ENCODE results near the gene KCNJ18. TPM values are rescaled to one million over a fixed set of nuclear protein-coding genes. Genes with fewer than 3 reads are reported as not detected.
A peak's percentile ranks its signal among the peaks of the same experiment; 100 is the strongest.
"Not testable (repeated sequence)": the region's sequence is repeated elsewhere in the genome, so short reads cannot be mapped to it uniquely, and the experiment has no call there.

Gene KCNJ18
- total RNA-seq, 6 experiments from 2014 or later: not detected

DNA sequence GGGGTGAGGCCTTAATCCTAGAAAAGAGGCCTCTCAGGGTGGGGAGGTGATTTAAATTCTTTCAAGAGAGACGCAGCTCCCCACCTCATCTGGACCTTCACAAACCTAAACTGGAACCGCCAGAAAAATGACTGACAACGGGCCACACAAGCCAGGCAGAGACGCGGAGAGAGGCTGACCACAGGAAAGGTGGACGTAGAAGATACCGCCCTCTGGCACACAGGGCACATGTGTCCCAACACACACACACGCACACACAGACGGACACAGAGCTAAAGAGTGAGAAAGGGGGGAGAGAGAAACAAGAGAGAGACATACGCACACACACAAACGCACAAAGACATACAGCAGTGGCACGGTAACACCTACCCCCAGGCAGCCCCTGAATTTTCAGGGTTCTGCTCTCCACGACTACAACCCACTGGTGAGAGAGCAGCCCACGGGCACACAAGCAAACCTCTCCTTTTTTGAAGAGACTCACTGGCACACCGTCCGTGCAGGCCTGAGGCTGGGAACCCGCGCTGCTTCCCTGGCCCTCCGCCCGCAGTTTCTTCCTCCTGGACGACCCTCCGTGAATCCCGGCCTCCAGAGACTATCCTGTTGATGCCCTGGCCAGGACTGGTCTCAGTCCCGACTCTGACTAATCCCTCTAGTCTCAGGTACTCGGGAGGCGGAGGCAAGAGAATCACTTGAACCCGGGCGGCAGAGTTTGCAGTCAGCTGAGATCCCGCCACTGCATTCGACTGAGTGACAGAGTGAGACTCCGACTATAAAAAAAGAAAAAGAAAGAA, 18.7 kb upstream of the KCNJ18 start:
- H3K36me3 ChIP-seq; H3K4me3 ChIP-seq; H3K9me3 ChIP-seq; H3K4me1 ChIP-seq; DNase-seq; H3K27ac ChIP-seq; ATAC-seq; H3K27me3 ChIP-seq; intact Hi-C loops (cut with DNase I): not testable (repeated sequence)
- WGBS (ENCODE audit: insufficient coverage, low coverage, low lambda C conversion rate, missing lambda C conversion rate): 77% methylated on average over 28 of the region's 31 CpGs

DNA sequence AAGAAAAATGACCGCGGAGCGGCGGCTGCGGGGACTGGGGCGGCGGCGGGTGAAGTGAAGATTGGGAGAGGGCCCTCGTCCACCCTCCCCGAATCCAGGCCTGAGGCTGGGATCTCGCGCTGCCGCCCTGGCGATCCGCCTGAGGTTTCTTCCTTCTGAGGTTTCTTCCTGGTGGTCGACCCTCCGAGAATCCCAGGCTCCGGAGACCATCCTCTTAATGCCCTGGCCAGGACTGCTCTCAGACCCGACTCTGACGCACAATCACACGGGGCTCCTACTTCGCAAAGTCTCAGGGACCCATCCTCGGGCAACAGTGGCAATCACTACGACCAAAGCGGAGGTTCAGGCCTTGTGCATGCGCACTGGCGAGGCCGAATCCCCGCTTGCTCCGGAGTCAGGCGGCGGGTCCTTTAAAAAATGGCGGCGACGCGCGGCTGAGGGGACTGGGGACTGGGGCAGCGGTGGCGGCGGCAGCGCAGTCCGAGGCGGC, 18.0 kb upstream of the KCNJ18 start:
- Histone ChIP-seq H3K4me3 (no peak overlapping the region), H3K36me3 (no peaks in the 10 kb centered on the region), H3K4me1 (no peaks in the 10 kb centered on the region), H3K27me3 (no peaks in the 10 kb centered on the region), H3K9me3 (no peaks in the 10 kb centered on the region), H3K27ac (no peak overlapping the region)
- WGBS (ENCODE audit: insufficient coverage, low coverage, low lambda C conversion rate, missing lambda C conversion rate): 83% methylated on average over 43 of the region's 43 CpGs
- intact Hi-C loops (cut with DNase I): no loop called here
- no peak for DNase-seq
- ATAC-seq: no peak
- TF ChIP-seq, protein P1, sequence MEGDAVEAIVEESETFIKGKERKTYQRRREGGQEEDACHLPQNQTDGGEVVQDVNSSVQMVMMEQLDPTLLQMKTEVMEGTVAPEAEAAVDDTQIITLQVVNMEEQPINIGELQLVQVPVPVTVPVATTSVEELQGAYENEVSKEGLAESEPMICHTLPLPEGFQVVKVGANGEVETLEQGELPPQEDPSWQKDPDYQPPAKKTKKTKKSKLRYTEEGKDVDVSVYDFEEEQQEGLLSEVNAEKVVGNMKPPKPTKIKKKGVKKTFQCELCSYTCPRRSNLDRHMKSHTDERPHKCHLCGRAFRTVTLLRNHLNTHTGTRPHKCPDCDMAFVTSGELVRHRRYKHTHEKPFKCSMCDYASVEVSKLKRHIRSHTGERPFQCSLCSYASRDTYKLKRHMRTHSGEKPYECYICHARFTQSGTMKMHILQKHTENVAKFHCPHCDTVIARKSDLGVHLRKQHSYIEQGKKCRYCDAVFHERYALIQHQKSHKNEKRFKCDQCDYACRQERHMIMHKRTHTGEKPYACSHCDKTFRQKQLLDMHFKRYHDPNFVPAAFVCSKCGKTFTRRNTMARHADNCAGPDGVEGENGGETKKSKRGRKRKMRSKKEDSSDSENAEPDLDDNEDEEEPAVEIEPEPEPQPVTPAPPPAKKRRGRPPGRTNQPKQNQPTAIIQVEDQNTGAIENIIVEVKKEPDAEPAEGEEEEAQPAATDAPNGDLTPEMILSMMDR (IDR thresholded peaks at IDR 0.05): no peak
- no peak for TF ChIP-seq POLR2A (IDR thresholded peaks at IDR 0.05)

DNA sequence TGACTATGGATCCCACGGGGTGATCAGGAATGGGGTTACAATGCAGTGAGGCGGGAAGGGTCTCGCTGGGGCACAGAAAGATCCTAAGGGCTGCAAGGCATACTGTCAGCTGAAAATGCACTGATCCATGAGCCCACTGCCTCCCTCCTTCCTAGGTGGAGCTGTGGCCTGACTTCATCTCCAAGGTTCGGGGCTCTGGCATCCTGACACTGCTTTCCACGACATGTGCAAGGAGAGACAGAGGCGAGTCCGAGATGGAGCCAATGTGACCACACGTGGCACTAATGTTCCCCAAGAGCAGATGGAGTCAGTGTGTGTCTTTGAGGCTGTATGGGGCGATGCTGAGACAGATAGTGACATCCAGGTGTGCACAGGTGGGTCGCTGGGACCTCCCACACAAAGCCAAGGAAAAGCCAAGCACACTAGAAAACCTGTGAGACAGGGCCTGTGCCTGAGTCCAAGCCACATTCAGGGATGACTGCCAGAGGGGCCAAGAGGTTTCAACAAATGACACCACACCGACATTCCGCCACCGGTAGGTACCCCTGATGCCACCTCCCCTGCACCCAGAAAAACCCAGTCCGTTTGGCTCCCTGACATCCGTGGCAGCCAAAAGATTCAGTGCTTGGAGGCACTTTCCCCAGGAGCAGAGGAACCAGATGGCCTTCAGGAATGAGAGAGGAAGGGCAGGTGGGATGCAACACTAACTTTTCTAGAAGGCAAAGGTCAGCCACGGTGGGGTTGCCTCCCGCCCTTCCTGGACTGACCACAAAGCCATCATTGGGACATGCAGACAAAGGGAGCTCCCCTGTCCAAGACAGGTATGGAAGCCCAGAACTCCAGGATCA, 17.2 kb upstream of the KCNJ18 start:
- H3K4me1 ChIP-seq; H3K4me3 ChIP-seq; H3K36me3 ChIP-seq; intact Hi-C loops (cut with DNase I); H3K9me3 ChIP-seq; H3K27ac ChIP-seq; DNase-seq; ATAC-seq; H3K27me3 ChIP-seq: not testable (repeated sequence)
- WGBS (ENCODE audit: insufficient coverage, low coverage, low lambda C conversion rate, missing lambda C conversion rate): 50% methylated on average over 13 of the region's 17 CpGs

DNA sequence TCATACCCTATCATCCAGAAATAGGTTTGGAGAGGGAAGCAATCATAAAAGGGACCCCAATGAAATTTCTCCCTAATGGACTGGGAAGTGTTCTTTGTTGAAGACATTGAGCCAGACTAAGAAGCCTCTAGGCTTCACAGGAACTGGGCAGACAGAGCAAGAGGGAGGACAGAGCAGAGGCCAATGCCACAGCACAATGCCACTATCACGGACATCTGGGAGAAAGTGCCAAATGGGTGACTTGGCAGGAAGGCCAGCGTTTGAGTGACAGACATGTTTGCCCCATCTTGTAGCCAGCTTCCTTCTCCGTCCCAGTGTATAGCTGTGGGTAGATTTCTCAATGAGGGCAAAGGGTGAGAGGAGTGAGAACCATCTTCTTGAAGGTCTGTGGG, 16.6 kb upstream of the KCNJ18 start:
- ATAC-seq; H3K27me3 ChIP-seq; H3K9me3 ChIP-seq; H3K27ac ChIP-seq; intact Hi-C loops (cut with DNase I); H3K36me3 ChIP-seq; DNase-seq; H3K4me3 ChIP-seq; H3K4me1 ChIP-seq: not testable (repeated sequence)
- 69% methylated on average over 3 of the region's 3 CpGs for WGBS (ENCODE audit: insufficient coverage, low coverage, low lambda C conversion rate, missing lambda C conversion rate)

DNA sequence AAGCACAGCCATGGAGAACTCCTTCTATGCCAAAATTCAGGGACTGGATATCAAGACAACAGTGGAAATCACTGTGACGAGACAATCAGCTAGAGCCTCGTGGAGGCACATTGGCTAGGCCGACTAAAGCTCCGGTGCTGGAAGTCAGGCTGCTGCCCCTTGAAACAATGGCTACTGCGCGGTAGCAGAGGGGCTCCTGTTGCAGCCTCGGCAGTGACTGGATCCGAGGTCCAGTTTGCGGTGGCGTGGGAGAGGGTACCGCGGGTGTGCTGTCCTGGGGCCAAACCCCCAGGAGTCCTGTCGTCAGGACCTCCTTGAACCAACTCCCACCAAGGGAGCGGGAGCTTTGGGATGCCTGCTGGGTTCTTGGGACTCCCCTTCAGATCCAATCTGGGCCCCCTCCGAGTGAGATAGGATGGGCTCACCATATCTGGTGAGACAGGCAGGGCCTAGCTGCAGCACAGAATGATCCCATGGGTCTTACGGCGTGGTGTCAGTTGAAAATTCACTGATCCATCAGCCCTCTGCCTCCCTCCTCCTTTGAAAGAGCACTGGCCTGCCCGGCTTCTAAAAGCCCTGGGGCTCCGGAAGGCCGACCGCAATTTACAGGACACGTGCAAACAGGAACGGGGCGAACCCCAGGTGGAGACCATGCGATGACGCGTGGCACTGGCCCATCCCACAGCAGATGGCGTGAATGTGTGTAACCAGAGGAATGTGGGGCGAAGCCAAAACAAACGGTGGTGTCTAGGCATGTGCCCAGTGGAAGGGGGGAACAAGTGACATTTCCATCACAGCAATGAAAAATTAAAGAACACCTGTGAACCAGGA, 15.8 kb upstream of the KCNJ18 start:
- WGBS (ENCODE audit: insufficient coverage, low coverage, low lambda C conversion rate, missing lambda C conversion rate): 69% methylated on average over 18 of the region's 30 CpGs
- Histone ChIP-seq H3K4me1 (no peaks in the 10 kb centered on the region), H3K27me3 (no peaks in the 10 kb centered on the region), H3K36me3 (no peaks in the 10 kb centered on the region), H3K9me3 (no peaks in the 10 kb centered on the region), H3K27ac (no peak overlapping the region), H3K4me3 (no peak overlapping the region)
- intact Hi-C loops (cut with DNase I): no loop called here
- no peak for TF ChIP-seq POLR2A (IDR thresholded peaks at IDR 0.05)
- TF ChIP-seq, protein P1 (IDR thresholded peaks at IDR 0.05): no peak
- peak in 1 of 4 donors; percentile 40 for ATAC-seq
- DNase-seq: no peak

All from right lobe of liver (tissue), 6 donors.